GM18505 (cell line): ENCODE measurements around the gene ADRA2A.

ENCODE experiments used
- ATAC-seq: cut with Tn5 transposase; IDR thresholded peaks from one replicate; pipeline ENCODE4 v1.9.1; 2021; ENCODE audit not compliant: unreplicated experiment
- POLR2A ChIP-seq: IDR thresholded peaks from 4 replicates; pipeline ENCODE4 v1.6.1; 2011; ENCODE audit warnings: borderline replicate concordance; ENCODE audit not compliant: insufficient read depth, insufficient read length; ENCODE audit errors: extremely low read depth

Gene ADRA2A

GRCh38 chr10:111109501-111110242 is 32.8 kb downstream of the ADRA2A start:
- no peak for TF ChIP-seq POLR2A
- ATAC-seq: no peak

- no peak for ATAC-seq
- TF ChIP-seq POLR2A: no peak
Measured at GRCh38 chr10:111110771-111111170, 33.9 kb downstream of the ADRA2A start.

- TF ChIP-seq POLR2A: no peak
- no peak for ATAC-seq
Measured at GRCh38 chr10:111112333-111112732, 35.5 kb downstream of the ADRA2A start.

- no peak for TF ChIP-seq POLR2A
- no peak for ATAC-seq
Measured at GRCh38 chr10:111113238-111113960, 36.6 kb downstream of the ADRA2A start.

GRCh38 chr10:111113961-111114757 is 37.3 kb downstream of the ADRA2A start:
- TF ChIP-seq POLR2A: no peak
- ATAC-seq: no peak

- no peak for TF ChIP-seq POLR2A
- no peak for ATAC-seq
Measured at GRCh38 chr10:111114758-111115500, 38.1 kb downstream of the ADRA2A start.

- TF ChIP-seq POLR2A: no peak
- ATAC-seq: no peak
Measured at GRCh38 chr10:111116211-111116610, 39.4 kb downstream of the ADRA2A start.

GRCh38 chr10:111116762-111117445 is 40.1 kb downstream of the ADRA2A start:
- no peak for ATAC-seq
- no peak for TF ChIP-seq POLR2A

GRCh38 chr10:111117528-111118277 is 40.9 kb downstream of the ADRA2A start:
- TF ChIP-seq POLR2A: no peak
- no peak for ATAC-seq

GRCh38 chr10:111118758-111119157 is 41.9 kb downstream of the ADRA2A start:
- no peak for TF ChIP-seq POLR2A
- no peak for ATAC-seq

- ATAC-seq: no peak
- TF ChIP-seq POLR2A: no peak
Measured at GRCh38 chr10:111119637-111120036, 42.8 kb downstream of the ADRA2A start.

GRCh38 chr10:111122127-111122526 is 45.3 kb downstream of the ADRA2A start:
- TF ChIP-seq POLR2A: no peak
- ATAC-seq: no peak
